Heart left ventricle (tissue), 16 donors: ENCODE measurements around the gene MCL1. TPM values are rescaled to one million over a fixed set of nuclear protein-coding genes. Genes with fewer than 3 reads are reported as not detected.
A peak's percentile ranks its signal among the peaks of the same experiment; 100 is the strongest.
"Not testable (repeated sequence)": the region's sequence is repeated elsewhere in the genome, so short reads cannot be mapped to it uniquely, and the experiment has no call there.

ENCODE experiments used
- ATAC-seq, 4 donors: fragments of 200-7000 bp; cut with Tn5 transposase; one replicate each; pipeline ENCODE4 v1.9.1; 2020 to 2022; ENCODE audit warnings: moderate library complexity in 4 of 4, mild to moderate bottlenecking in 3 of 4, moderate number of reproducible peaks in 1 of 4
- DNase-seq, 5 donors: peaks; one replicate each; pipeline ENCODE4 v3.0.0-alpha.2; 2020
- H3K27ac ChIP-seq, 12 donors: fragments of 200-600 bp; sonication (generic) in 4 of 12; one replicate each; pipeline versions ENCODE4 v1.5.0 to v1.8.0; 2016 to 2022; ENCODE audit warnings: mild to moderate bottlenecking in 2 of 12
- H3K27me3 ChIP-seq, 9 donors: fragments of 200-600 bp; sonication (generic) in 2 of 9; one replicate each; pipeline versions ENCODE4 v1.5.1 to v1.8.0; 2016 to 2022; ENCODE audit warnings: mild to moderate bottlenecking in 3 of 9
- H3K36me3 ChIP-seq, 9 donors: fragments of 200-600 bp; sonication (generic) in 2 of 9; one replicate each; pipeline versions ENCODE4 v1.5.0 to v1.8.0; 2018 to 2022; ENCODE audit warnings: mild to moderate bottlenecking in 2 of 9
- H3K4me1 ChIP-seq, 12 donors: fragments of 200-600 bp; sonication (generic) in 4 of 12; one replicate each; pipeline versions ENCODE4 v1.5.0 to v1.8.0; 2016 to 2022; ENCODE audit warnings: mild to moderate bottlenecking in 3 of 12
- H3K4me3 ChIP-seq, 12 donors: fragments of 200-600 bp; sonication (generic) in 4 of 12; one replicate each; pipeline versions ENCODE4 v1.5.0 to v1.8.0; 2017 to 2022; ENCODE audit warnings: mild to moderate bottlenecking in 9 of 12, moderate library complexity in 4 of 12
- H3K9me3 ChIP-seq, 12 donors: fragments of 200-600 bp; sonication (generic) in 4 of 12; one replicate each; pipeline versions ENCODE4 v1.5.0 to v1.8.0; 2016 to 2022; ENCODE audit warnings: mild to moderate bottlenecking in 1 of 12
- POLR2A ChIP-seq, 2 donors: fragments of 450-650 bp; IDR thresholded peaks; one replicate each; pipeline ENCODE4 v1.6.1; 2017; ENCODE audit warnings: antibody characterized with exemption in 2 of 2, mild to moderate bottlenecking in 2 of 2, moderate library complexity in 2 of 2
- WGBS, 4 donors: extraction: QIAGEN DNeasy Blood & Tissue Kit in 2 of 4; methylation state at CpG; one replicate each; pipeline versions ENCODE4 v1.1.5 to v1.1.7; 2013 to 2018; 5-methylcytosine and 5-hydroxymethylcytosine counted together
- intact Hi-C, 10 donors: fragments of 100-400 bp; cut with DNase I; formaldehyde crosslinking; loops; one replicate each; pipeline versions ENCODE4 v1.11.1 to v1.14.2; 2022
- polyA plus RNA-seq, 2 donors: library from polyadenylated mRNA; stranded (reverse); fragments of 200-250 nt; gene quantifications; one replicate each; pipeline ENCODE4 v1.2.3, GENCODE V29; 2013
- total RNA-seq, 9 donors: library from RNA; depleted of rRNA in 2 of 9; stranded (reverse); fragments of >200 nt in 2 of 9; fragmentation: NEBNext Ultra II Directional in 3 of 9; extraction: Animal tissue kit (Norgen Biotek cat#: 25700) in 3 of 9; gene quantifications; one replicate each; pipeline versions ENCODE4 v1.1.0 to v1.2.4, GENCODE V29; 2016 to 2023
- TF ChIP-seq, protein P1 (sequence below), 12 donors: fragments of 200-600 bp; sonication (generic) in 4 of 12; IDR thresholded peaks; one replicate each; pipeline versions ENCODE4 v1.5.0 to v1.8.0; 2018 to 2022; ENCODE audit warnings: antibody characterized with exemption in 12 of 12, mild to moderate bottlenecking in 5 of 12
- donor health status: ischemic (EF 13 %, LVEDD 7.1; RV severe dilation, severe dysfunction).
- donor health status: healthy with polysubstance abuse.
- donor health status: DM: no; HTN: yes; CAD: no.
- donor health status: DM: no; HTN: no; CAD: no.
- donor health status: ischemic (EF 25% LVEDD 6.9; RV normal size, moderate dysfunction).
- donor health status: ischemic (EF 25% LVEDD 5.7; RV mildly dilated, moderate dysfunction).
- donor health status: healthy.
- donor health status: DM: yes; HTN: yes; CAD: no.
- donor health status: ischemic (EF 35%, LVEDD 5.7; RV mildly dilated, moderate dysfunction).
- donor health status: nonischemic (EF 11% LVEDD 7.7; RV severe dilation, severe dysfunction).
- donor health status: DM: yes; HTN: yes; CAD: no.
- donor health status: PGD.
- donor health status: ischemic (EF 29% LVEDD 5.4; RV normal size, mild dysfunction).
- donor health status: nonischemic (EF 23%, LVEDD 6.1; RV moderate dilation, normal function).

The MCL1 gene
- total and polyA plus RNA-seq, 11 donors: 57.1 to 180 (median 104) TPM

GRCh38 chr1:150603711-150604110, 24.3 kb upstream of the MCL1 start:
- ATAC-seq: no peak
- Histone ChIP-seq H3K9me3 (no peaks in the 10 kb centered on the region), H3K27ac (peak overlapping the region in 9 of 12 donors; percentile 34 to 90 (median 81)), H3K4me3 (no peak overlapping the region), H3K36me3 (peaks cover 0 to 18% (median 0%) of the 10 kb centered on the region in 9 donors), H3K27me3 (no peaks in the 10 kb centered on the region), H3K4me1 (peaks cover 0 to 19% (median 11%) of the 10 kb centered on the region in 12 donors)
- TF ChIP-seq, protein P1, sequence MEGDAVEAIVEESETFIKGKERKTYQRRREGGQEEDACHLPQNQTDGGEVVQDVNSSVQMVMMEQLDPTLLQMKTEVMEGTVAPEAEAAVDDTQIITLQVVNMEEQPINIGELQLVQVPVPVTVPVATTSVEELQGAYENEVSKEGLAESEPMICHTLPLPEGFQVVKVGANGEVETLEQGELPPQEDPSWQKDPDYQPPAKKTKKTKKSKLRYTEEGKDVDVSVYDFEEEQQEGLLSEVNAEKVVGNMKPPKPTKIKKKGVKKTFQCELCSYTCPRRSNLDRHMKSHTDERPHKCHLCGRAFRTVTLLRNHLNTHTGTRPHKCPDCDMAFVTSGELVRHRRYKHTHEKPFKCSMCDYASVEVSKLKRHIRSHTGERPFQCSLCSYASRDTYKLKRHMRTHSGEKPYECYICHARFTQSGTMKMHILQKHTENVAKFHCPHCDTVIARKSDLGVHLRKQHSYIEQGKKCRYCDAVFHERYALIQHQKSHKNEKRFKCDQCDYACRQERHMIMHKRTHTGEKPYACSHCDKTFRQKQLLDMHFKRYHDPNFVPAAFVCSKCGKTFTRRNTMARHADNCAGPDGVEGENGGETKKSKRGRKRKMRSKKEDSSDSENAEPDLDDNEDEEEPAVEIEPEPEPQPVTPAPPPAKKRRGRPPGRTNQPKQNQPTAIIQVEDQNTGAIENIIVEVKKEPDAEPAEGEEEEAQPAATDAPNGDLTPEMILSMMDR (IDR thresholded peaks at IDR 0.05): no peak
- no peak for TF ChIP-seq POLR2A (IDR thresholded peaks at IDR 0.05)
- 89 to 93% (median 90%) methylated on average over 3 of the region's 3 CpGs for WGBS, 4 donors
- DNase-seq: no peak
- intact Hi-C loops: loop anchor here in 1 of 10 donors (2.0 kb wide), 1 partner anchor 23 kb away; no protein-coding TSS in a partner anchor

DNA sequence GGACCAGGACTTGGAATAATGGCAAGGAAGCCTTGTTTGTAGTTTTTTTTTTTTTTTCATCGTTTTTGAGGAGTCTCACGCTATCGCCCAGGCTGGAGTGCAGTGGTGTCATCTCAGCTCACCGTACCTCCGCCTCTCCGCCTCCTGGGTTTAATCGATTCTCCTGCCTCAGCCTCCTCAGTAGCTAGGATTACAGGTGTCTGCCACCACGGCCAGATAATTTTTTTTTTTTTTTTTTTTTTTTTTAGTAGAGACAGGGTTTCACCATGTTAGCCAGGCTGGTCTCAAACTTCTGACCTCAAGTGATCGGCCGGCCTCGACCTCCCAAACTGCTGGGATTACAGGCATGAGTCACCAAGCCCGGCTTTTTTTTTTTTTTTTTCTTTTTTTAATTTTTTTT, 23.0 kb upstream of the MCL1 start:
- H3K4me1 ChIP-seq: peaks cover 0 to 19% (median 11%) of the 10 kb centered on the region in 12 donors
- H3K4me3 ChIP-seq, ATAC-seq, H3K27me3 ChIP-seq, H3K9me3 ChIP-seq, H3K27ac ChIP-seq, intact Hi-C loops, DNase-seq: not testable (repeated sequence)
- H3K36me3 ChIP-seq: peaks cover 0 to 18% (median 0%) of the 10 kb centered on the region in 9 donors
- 95 to 98% (median 96%) methylated on average over 12 of the region's 12 CpGs for WGBS, 4 donors

GRCh38 chr1:150601540-150601939, 22.1 kb upstream of the MCL1 start:
- intact Hi-C loops: no loop called here
- no peak overlapping the region for H3K27ac ChIP-seq
- peaks cover 0 to 19% (median 11%) of the 10 kb centered on the region in 12 donors for H3K4me1 ChIP-seq
- no peaks in the 10 kb centered on the region for H3K9me3 ChIP-seq
- no peak for ATAC-seq
- DNase-seq: no peak
- no peak for TF ChIP-seq POLR2A (IDR thresholded peaks at IDR 0.05)
- TF ChIP-seq, protein P1 (IDR thresholded peaks at IDR 0.05): no peak
- no peaks in the 10 kb centered on the region for H3K27me3 ChIP-seq
- peaks cover 0 to 18% (median 0%) of the 10 kb centered on the region in 9 donors for H3K36me3 ChIP-seq
- no peak overlapping the region for H3K4me3 ChIP-seq

GRCh38 chr1:150598346-150598745, 18.9 kb upstream of the MCL1 start:
- 88 to 98% (median 91%) methylated on average over 4 of the region's 4 CpGs for WGBS, 4 donors
- H3K4me3 ChIP-seq, ATAC-seq, intact Hi-C loops, H3K27ac ChIP-seq, H3K27me3 ChIP-seq, H3K9me3 ChIP-seq, DNase-seq, H3K4me1 ChIP-seq: not testable (repeated sequence)
- H3K36me3 ChIP-seq: peaks cover 0 to 18% (median 0%) of the 10 kb centered on the region in 9 donors

- no peak for ATAC-seq
- intact Hi-C loops: no loop called here
- Histone ChIP-seq H3K4me3 (no peak overlapping the region), H3K9me3 (no peaks in the 10 kb centered on the region), H3K4me1 (no peaks in the 10 kb centered on the region), H3K27me3 (no peaks in the 10 kb centered on the region), H3K36me3 (peaks cover 0 to 18% (median 0%) of the 10 kb centered on the region in 9 donors), H3K27ac (no peak overlapping the region)
- no peak for DNase-seq
- TF ChIP-seq POLR2A (IDR thresholded peaks at IDR 0.05): no peak
- TF ChIP-seq, protein P1 (IDR thresholded peaks at IDR 0.05): no peak
- WGBS, 4 donors: 79 to 84% (median 82%) methylated on average over 3 of the region's 3 CpGs
Measured at GRCh38 chr1:150596976-150597375, 17.6 kb upstream of the MCL1 start.
